Peyer's patch (tissue), 4 donors: ENCODE data around the gene UVRAG.

ENCODE experiments used
- POLR2A ChIP-seq, 2 donors: fragments of 450-650 bp; IDR thresholded peaks; one replicate each; pipeline ENCODE4 v1.5.1; 2017; ENCODE audit warnings: antibody characterized with exemption in 2 of 2, mild to moderate bottlenecking in 2 of 2, moderate library complexity in 2 of 2
- TF ChIP-seq, protein P1 (sequence below), 6 experiments: fragments of 450-650 bp in 4 of 6; fragments of 200-600 bp in 2 of 6; sonication (generic) in 1 of 6; IDR thresholded peaks; one replicate each; pipeline ENCODE4 v1.5.1; 2017 to 2019; ENCODE audit warnings: antibody characterized with exemption in 6 of 6, mild to moderate bottlenecking in 3 of 6, moderate library complexity in 1 of 6

DNA sequence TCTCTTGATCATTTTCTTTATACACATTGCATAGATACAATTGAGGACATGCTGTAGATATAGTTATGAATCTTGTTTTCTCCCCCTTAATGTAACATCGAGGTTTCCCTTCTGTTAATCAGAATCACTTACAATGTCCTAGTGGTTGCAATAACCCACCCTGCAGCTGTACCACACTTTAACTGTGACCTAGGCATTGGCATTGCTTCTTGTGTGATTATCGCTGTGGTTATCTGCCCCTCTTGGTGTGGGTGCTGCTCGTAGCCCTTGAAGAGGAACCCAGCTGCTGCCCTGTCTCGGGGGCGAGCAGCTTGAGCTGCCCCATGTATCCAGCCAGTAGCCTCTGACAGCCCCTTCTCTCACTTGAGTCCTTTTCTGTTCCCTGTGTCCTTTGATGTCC is 44.9 kb upstream of the UVRAG start:
- TF ChIP-seq, protein P1, sequence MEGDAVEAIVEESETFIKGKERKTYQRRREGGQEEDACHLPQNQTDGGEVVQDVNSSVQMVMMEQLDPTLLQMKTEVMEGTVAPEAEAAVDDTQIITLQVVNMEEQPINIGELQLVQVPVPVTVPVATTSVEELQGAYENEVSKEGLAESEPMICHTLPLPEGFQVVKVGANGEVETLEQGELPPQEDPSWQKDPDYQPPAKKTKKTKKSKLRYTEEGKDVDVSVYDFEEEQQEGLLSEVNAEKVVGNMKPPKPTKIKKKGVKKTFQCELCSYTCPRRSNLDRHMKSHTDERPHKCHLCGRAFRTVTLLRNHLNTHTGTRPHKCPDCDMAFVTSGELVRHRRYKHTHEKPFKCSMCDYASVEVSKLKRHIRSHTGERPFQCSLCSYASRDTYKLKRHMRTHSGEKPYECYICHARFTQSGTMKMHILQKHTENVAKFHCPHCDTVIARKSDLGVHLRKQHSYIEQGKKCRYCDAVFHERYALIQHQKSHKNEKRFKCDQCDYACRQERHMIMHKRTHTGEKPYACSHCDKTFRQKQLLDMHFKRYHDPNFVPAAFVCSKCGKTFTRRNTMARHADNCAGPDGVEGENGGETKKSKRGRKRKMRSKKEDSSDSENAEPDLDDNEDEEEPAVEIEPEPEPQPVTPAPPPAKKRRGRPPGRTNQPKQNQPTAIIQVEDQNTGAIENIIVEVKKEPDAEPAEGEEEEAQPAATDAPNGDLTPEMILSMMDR (IDR thresholded peaks at IDR 0.05) = no peak
- no peak for TF ChIP-seq POLR2A (IDR thresholded peaks at IDR 0.05)
